NB4 (cell line): ENCODE results near the gene ANKRD13C.

ENCODE experiments used
- CTCF ChIP-seq: IDR thresholded peaks from one replicate; pipeline ENCODE4 v1.5.1; 2012; ENCODE audit warnings: low read depth, low read length
- MAX ChIP-seq: IDR thresholded peaks from 2 replicates; pipeline ENCODE4 v1.6.1; 2011; ENCODE audit warnings: low read depth, low read length
- POLR2A ChIP-seq: IDR thresholded peaks from 2 replicates; pipeline ENCODE4 v1.6.1; 2011; ENCODE audit warnings: mild to moderate bottlenecking; ENCODE audit not compliant: insufficient read length; ENCODE audit errors: extremely low read depth

GRCh38 chr1:70247768-70248167, 106.8 kb downstream of the ANKRD13C start:
- TF ChIP-seq CTCF (no peak), POLR2A (no peak), MAX (no peak)
